ENCODE results near the gene NRAS.

The NRAS gene

GRCh38 chr1:114718661-114719423 lies 2.3 kb upstream of the NRAS start:
- Histone ChIP-seq H3K9me3 (replicated peaks in 1 of 11) (no peaks in the 10 kb centered on the region), H3K27ac (no peak overlapping the region), H3K36me3 (peaks cover 72 to 92% (median 82%) of the 10 kb centered on the region in 11 experiments), H4K20me1 (peaks cover 0 to 28% (median 19%) of the 10 kb centered on the region in 11 experiments; a peak in 8 of 22 replicates), H3K4me2 (no peak overlapping the region), H3K4me3 (no peak overlapping the region), H3K4me1 (peaks cover 13 to 24% (median 16%) of the 10 kb centered on the region in 10 experiments), H3K9ac (no peak overlapping the region), H3K27me3 (no peaks in the 10 kb centered on the region)
- TF ChIP-seq Cebpa-rat (IDR thresholded peaks at IDR 0.05), result no peak

- Histone ChIP-seq H3K4me2 (peak overlapping the region; percentile 79 to 95 (median 89)), H3K4me1 (peaks cover 13 to 24% (median 16%) of the 10 kb centered on the region in 10 experiments), H3K36me3 (peaks cover 72 to 92% (median 82%) of the 10 kb centered on the region in 11 experiments), H3K9ac (peak overlapping the region; percentile 90 to 97 (median 95)), H3K9me3 (replicated peaks in 1 of 11) (no peaks in the 10 kb centered on the region), H4K20me1 (peaks cover 4 to 28% (median 15%) of the 10 kb centered on the region in 11 experiments; a peak in 13 of 22 replicates), H3K27ac (peak overlapping the region; percentile 90 to 98 (median 94)), H3K4me3 (peak overlapping the region; percentile 77 to 96 (median 84)), H3K27me3 (no peaks in the 10 kb centered on the region)
- no peak for TF ChIP-seq Cebpa-rat (IDR thresholded peaks at IDR 0.05)
These were observed 643 bp downstream of the NRAS start for GRCh38 chr1:114715952-114716303.

GRCh38 chr1:114712977-114713376 lies 3.6 kb downstream of the NRAS start:
- Histone ChIP-seq H3K4me3 (no peak overlapping the region), H3K4me2 (no peak overlapping the region), H3K27me3 (no peaks in the 10 kb centered on the region), H3K9me3 (replicated peaks in 1 of 11) (no peaks in the 10 kb centered on the region), H3K4me1 (peaks cover 13 to 24% (median 16%) of the 10 kb centered on the region in 10 experiments), H3K27ac (no peak overlapping the region), H3K9ac (no peak overlapping the region), H3K36me3 (peaks cover 68 to 91% (median 79%) of the 10 kb centered on the region in 11 experiments), H4K20me1 (peaks cover 0 to 33% (median 12%) of the 10 kb centered on the region in 11 experiments; a peak in 11 of 22 replicates)
- TF ChIP-seq Cebpa-rat (IDR thresholded peaks at IDR 0.05), result no peak

- Histone ChIP-seq H3K27me3 (no peaks in the 10 kb centered on the region), H4K20me1 (peaks cover 0 to 33% (median 12%) of the 10 kb centered on the region in 11 experiments; a peak in 12 of 22 replicates), H3K4me3 (no peak overlapping the region), H3K9ac (0 out of 22 replicates have a peak overlapping the region, but pooled peaks of 1 of the 11 experiments have one; percentile 15), H3K4me1 (peaks cover 5 to 12% (median 6%) of the 10 kb centered on the region in 10 experiments; a peak in 19 of 20 replicates), H3K36me3 (peaks cover 85 to 98% (median 95%) of the 10 kb centered on the region in 11 experiments), H3K9me3 (replicated peaks in 1 of 11) (no peaks in the 10 kb centered on the region), H3K4me2 (no peak overlapping the region), H3K27ac (no peak overlapping the region)
- TF ChIP-seq Cebpa-rat (IDR thresholded peaks at IDR 0.05), result no peak
These were observed 6.2 kb downstream of the NRAS start for GRCh38 chr1:114710360-114710759.

GRCh38 chr1:114707604-114708003 lies 9.0 kb downstream of the NRAS start:
- H3K4me3 ChIP-seq, result no peak overlapping the region
- no peak overlapping the region for H3K27ac ChIP-seq
- H3K4me2 ChIP-seq, result no peak overlapping the region
- no peak for TF ChIP-seq Cebpa-rat (IDR thresholded peaks at IDR 0.05)
- no peak overlapping the region for H3K9ac ChIP-seq
- no peaks in the 10 kb centered on the region for H3K27me3 ChIP-seq
- H3K36me3 ChIP-seq, result peaks cover 69 to 86% (median 76%) of the 10 kb centered on the region in 11 experiments
- peaks cover 0 to 14% (median 9%) of the 10 kb centered on the region in 10 experiments; a peak in 11 of 20 replicates for H3K4me1 ChIP-seq
- no peaks in the 10 kb centered on the region for H3K9me3 ChIP-seq (replicated peaks in 1 of 11)
- H4K20me1 ChIP-seq, result peaks cover 0 to 30% (median 11%) of the 10 kb centered on the region in 11 experiments; a peak in 12 of 22 replicates

GRCh38 chr1:114703242-114703641 lies 13.3 kb downstream of the NRAS start:
- peak overlapping the region in 7 of 11 experiments; percentile 12 to 44 (median 31); a peak in 12 of 22 replicates for H3K4me2 ChIP-seq
- no peaks in the 10 kb centered on the region for H3K9me3 ChIP-seq (replicated peaks in 1 of 11)
- H4K20me1 ChIP-seq, result peaks cover 0 to 3% (median 0%) of the 10 kb centered on the region in 11 experiments; a peak in 2 of 22 replicates
- H3K4me1 ChIP-seq, result peaks cover 19 to 37% (median 31%) of the 10 kb centered on the region in 10 experiments
- no peak overlapping the region for H3K4me3 ChIP-seq
- TF ChIP-seq Cebpa-rat (IDR thresholded peaks at IDR 0.05), result no peak
- H3K27ac ChIP-seq, result no peak overlapping the region
- H3K27me3 ChIP-seq, result no peaks in the 10 kb centered on the region
- H3K36me3 ChIP-seq, result peaks cover 28 to 44% (median 36%) of the 10 kb centered on the region in 11 experiments
- no peak overlapping the region for H3K9ac ChIP-seq

- Histone ChIP-seq H3K4me3 (no peak overlapping the region), H3K9me3 (replicated peaks in 1 of 11) (no peaks in the 10 kb centered on the region), H3K4me2 (peak overlapping the region in 6 of 11 experiments; percentile 8 to 44 (median 32); a peak in 10 of 22 replicates), H4K20me1 (peaks cover 0 to 3% (median 0%) of the 10 kb centered on the region in 11 experiments; a peak in 1 of 22 replicates), H3K27me3 (no peaks in the 10 kb centered on the region), H3K9ac (no peak overlapping the region), H3K27ac (no peak overlapping the region), H3K4me1 (peaks cover 19 to 37% (median 31%) of the 10 kb centered on the region in 10 experiments), H3K36me3 (peaks cover 23 to 39% (median 31%) of the 10 kb centered on the region in 11 experiments)
- TF ChIP-seq Cebpa-rat (IDR thresholded peaks at IDR 0.05), result no peak
These were observed 13.8 kb downstream of the NRAS start for GRCh38 chr1:114702737-114703136.

- H3K4me2 ChIP-seq, result 0 out of 22 replicates have a peak overlapping the region, but pooled peaks of 1 of the 11 experiments have one; percentile 44
- H3K9me3 ChIP-seq (replicated peaks in 1 of 11), result no peaks in the 10 kb centered on the region
- no peak overlapping the region for H3K27ac ChIP-seq
- 0 out of 22 replicates have a peak, but pooled peaks cover 0 to 3% (median 0%) of the 10 kb centered on the region in 11 experiments for H4K20me1 ChIP-seq
- no peak for TF ChIP-seq Cebpa-rat (IDR thresholded peaks at IDR 0.05)
- no peak overlapping the region for H3K9ac ChIP-seq
- peaks cover 15 to 31% (median 22%) of the 10 kb centered on the region in 11 experiments for H3K36me3 ChIP-seq
- no peaks in the 10 kb centered on the region for H3K27me3 ChIP-seq
- H3K4me3 ChIP-seq, result no peak overlapping the region
- H3K4me1 ChIP-seq, result peaks cover 19 to 37% (median 31%) of the 10 kb centered on the region in 10 experiments
These were observed 14.6 kb downstream of the NRAS start for GRCh38 chr1:114701931-114702330.

GRCh38 chr1:114700036-114700600 lies 16.5 kb downstream of the NRAS start:
- Histone ChIP-seq H3K27ac (peak overlapping the region in 2 of 11 experiments; percentile 18 to 42; a peak in 3 of 22 replicates), H3K9ac (0 out of 22 replicates have a peak overlapping the region, but pooled peaks of 1 of the 11 experiments have one; percentile 42), H3K4me3 (no peak overlapping the region; a peak in 1 of 20 replicates), H3K9me3 (replicated peaks in 1 of 11) (no peaks in the 10 kb centered on the region), H3K27me3 (no peaks in the 10 kb centered on the region), H3K4me1 (peaks cover 19 to 37% (median 31%) of the 10 kb centered on the region in 10 experiments), H3K4me2 (peak overlapping the region; percentile 31 to 82 (median 57)), H4K20me1 (0 out of 22 replicates have a peak, but pooled peaks cover 0 to 3% (median 0%) of the 10 kb centered on the region in 11 experiments), H3K36me3 (peaks cover 0 to 13% (median 4%) of the 10 kb centered on the region in 11 experiments; a peak in 14 of 22 replicates)
- TF ChIP-seq Cebpa-rat (IDR thresholded peaks at IDR 0.05), result no peak
